Measurements from ENCODE around the gene CLMP.

- no peak for TF ChIP-seq CTCF (IDR thresholded peaks at IDR 0.05)
- TF ChIP-seq EP300 (IDR thresholded peaks at IDR 0.05; ENCODE audit: low read depth), result no peak
These were observed 159.2 kb downstream of the CLMP start for GRCh38 chr11:123035831-123036230.

All from transverse colon (tissue), 3 donors.